ENCODE measurements around the gene GBGT1.
A peak's percentile ranks its signal among the peaks of the same experiment; 100 is the strongest.
"Not testable (repeated sequence)": the region's sequence is repeated elsewhere in the genome, so short reads cannot be mapped to it uniquely, and the experiment has no call there.

The GBGT1 gene

DNA sequence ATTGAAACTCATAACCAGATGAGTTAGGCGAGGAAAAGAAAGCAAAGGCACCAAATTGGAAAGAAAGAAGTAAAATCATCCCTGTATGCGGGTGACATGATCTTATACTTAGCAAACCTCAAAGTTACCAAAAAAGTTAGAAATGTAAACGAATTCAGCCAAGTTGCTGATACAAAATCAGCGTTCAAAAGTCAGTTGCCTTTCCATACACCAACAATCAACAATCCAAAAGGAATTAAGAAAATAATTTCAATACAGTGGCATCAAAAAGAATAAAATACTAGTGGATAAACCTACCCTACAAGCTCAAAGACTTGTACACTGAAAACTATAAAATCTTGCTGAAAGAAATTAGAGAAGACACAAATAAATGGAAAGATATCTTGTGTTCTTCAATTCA lies 30.9 kb upstream of the GBGT1 start:
- DNase-seq, result no peak

DNA sequence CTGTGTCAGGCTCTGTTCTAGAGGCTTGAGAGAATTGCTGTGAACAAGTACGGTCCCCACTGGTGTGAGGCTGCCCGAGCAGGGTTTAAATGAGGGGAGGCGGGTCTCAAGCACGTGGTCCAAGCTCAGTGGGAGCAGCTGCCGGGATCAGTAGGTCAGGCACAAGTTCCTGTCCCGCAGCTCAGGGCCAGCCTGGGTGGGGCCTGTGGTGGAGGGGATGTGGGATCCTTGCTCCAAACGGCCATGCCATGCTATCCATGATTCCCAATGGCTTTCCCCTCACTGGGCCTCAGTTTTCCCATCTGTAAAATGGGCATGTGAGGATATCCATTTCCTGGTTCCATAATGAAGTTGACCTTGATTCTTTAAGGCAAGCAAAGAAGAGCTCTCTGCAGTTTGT lies 28.3 kb upstream of the GBGT1 start:
- DNase-seq, result no peak

DNA sequence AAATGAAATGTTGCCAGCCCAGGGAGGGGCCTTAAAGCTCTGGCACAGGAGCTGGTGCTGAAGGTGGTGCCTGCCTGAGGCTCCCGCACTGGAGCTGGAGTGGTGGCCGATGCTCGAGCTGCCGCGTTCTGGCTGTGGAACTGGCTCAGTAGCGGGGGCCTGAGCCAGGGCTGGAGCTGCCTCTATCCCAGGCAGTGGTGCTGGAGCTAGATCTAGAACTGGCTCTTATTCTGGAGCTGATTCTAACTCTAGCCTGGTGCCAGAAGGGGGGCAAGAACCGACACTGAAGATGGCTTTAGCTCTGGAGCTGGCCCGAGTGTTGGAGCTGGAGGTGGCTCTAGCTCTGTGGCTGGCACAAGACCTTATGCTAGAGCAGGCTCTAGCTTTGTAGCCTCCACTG lies 26.1 kb upstream of the GBGT1 start:
- DNase-seq, result no peak

DNA sequence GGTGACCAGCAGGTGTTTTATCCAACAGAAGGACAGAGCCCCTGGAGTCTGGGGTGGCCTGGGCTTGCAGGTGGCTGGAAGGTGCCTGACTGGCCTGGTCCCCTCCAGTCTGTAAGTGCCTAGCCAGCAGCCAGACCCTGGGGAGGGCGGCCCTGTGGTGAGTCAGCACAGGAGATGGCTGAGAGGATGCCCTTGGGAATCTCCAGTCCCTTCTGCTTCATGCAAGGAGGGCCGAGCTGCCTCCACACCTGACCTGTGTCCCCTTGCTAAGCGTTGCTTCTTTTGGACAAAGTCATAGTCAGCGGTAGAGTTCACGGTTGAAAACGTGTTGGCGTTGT lies 25.1 kb upstream of the GBGT1 start:
- no peak for DNase-seq

DNA sequence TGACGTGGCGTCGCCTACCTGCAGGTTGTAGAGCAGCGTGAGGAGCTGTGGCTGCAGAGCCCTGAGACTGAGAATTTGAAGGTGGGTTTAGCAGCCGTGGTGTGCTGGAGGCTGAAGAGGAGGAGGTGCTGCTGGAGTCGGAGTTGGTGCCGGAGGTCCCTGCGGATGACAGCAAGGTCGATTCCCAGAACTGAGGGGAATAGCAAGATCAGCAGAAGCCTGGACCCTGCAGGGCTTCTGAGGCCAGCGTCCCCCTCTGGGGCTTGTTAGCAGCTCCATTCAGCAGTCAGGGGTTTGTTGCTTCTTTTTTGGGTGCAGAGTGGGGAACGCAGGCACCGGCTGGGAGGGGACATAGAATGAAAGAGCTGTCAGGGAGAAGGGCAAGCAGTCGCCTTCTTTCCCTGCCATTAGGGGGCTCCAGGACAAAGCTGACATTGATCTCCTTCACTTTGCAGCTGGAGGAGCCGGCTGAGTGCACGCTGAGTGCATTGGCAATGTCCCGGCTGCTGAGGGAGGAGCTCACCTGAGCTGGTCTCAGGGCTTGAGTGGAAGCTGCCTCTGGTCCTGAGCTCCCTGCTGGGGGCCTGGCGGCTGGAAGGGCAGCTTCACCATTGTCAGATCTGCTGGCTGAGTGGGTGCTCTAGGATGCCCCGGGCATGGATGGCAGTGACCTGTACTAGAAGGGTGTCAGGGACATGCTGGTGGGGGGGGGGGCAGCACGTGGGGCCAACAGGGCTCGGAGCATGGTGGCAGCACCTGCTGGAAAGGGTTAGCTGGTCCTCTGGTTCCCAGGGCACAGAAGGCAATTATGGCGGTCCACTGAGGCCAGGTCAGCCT lies 24.5 kb upstream of the GBGT1 start:
- no peak for DNase-seq

DNA sequence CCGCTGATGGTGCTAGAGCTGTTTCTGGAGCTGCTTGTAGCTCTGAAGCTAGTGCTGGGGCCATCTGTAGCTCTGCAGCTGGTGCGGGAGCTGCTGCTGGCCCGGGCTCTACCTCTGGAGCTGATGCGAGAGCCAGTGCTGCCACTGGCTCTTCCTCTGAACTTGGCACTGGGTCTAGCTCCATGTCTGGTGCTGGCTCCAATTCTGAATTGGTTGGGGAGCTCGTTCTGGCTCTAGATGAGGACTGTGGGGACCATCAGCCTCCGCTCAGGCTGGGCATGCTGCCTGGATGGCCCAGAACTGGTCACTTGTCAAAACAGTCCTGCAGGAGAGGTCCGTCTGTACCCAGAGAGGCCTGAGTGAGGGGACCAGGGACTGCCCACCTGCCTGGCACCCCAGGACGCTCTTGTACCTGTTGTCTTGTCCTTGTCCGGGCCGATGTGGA lies 23.9 kb upstream of the GBGT1 start:
- no peak for DNase-seq

DNA sequence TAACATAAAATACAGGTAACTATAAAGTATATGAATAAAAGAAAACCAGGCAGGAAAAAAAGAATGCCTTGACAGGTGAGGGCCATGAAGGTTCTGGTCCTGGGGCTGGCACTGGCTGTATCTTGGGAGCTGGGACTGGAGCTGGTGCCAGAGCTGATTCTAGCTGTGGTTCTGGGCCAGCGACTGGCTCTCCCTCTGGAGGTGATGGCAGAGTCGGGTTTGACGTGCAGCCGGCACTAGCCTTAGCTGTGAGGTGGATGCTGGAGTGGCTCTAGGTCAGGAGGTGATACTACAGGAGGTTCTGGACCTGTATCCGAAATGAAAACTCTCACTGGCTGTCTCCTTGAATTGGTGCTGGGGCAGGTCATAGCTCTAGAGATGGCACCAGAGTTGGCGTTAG lies 23.0 kb upstream of the GBGT1 start:
- DNase-seq, result no peak

DNA sequence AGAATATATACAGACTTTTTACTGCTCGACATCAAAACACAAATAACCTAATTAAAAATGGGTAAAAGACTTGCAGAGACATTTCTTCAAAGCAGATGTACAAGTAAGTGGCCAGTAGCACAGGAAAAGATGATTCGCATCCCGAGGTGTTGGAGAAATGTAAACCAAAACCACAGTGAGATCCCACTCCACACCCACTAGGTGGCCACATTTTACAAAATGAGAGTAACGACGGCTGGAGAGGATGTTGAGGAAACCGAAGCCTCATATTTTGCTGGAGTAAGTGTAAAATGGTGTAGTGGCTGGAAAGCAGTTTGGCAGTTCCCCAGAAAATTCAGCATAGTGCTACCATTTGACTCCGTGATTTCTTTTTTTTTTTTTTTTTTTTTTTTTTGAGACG lies 21.3 kb upstream of the GBGT1 start:
- peak; percentile 49 for DNase-seq

DNA sequence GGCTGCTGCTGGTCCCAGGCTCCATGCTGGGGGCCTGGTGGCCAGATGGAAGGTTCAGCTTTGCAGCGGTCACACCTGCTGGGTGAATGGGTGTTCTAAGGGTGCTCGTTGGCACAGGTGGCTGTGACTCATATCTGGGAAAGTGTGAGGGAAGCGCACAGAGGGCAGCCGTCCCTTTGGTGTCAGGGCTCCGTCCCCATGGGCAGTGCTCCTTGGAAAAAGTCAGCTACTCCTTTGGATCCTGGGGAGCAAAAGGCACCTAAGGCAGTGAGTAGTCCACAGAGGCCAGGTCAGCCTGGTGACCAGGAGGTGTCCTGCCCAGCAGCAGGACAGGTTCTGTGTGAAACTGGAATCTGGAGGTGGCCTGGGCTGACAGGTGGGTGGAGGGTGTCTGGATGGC lies 18.4 kb upstream of the GBGT1 start:
- DNase-seq, result no peak

DNA sequence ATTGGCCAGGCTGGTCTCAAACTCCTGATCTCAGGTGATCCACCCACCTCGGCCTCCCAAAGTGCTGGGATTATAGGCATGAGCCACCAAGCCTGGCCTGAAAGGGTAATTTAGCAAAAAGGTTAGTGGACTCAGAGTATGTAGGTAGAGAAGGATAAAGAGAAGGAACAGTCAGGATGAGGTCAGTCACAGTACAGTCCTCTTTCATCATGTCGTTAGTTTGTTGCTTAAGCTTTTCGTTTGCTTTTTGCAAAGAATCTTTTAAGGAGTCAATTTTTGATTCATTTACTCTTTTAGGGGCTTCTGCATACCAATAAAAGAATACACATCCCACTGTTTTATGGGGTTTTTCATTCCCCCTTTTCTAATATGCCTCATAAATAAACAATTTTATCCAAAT lies 17.8 kb upstream of the GBGT1 start:
- no peak for DNase-seq

DNA sequence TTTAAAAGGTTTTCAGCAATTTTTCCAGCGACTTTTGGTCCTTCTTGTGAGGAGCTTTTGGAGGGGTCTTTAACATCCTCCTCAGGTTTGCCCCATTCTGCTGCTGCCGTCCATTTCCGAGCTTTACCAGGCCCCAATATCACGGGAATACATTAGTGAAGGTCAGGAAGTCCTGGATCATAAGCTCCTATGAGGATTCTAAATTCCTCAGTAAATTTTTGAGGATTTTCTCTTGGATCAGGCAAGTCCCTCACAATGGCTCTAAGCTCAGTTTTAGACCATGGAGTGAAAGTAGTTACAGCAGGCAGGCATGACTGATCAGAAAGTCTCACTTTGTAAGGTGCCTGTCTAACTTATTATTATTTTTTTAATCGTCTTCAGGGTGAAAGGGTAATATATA lies 17.2 kb upstream of the GBGT1 start:
- no peak for DNase-seq

DNA sequence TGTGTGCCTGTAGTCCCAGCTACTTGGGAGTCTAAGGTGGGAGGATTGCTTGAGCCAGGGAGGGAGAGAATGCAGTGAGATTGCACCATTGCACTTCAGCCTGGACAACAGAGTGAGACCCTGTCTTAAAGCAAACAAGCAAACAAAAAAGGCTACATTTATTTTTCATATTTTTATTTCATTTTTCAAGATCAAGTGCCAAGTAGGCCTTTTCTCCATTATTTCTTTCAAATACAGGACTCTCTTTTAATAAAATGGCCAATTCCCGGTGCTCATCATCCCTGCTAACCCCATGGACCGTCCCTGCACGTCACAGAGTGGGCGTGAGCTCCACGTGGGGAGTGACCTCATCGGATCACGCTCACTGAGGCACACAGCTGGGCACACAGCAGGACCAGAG lies 9.3 kb upstream of the GBGT1 start:
- no peak for DNase-seq

DNA sequence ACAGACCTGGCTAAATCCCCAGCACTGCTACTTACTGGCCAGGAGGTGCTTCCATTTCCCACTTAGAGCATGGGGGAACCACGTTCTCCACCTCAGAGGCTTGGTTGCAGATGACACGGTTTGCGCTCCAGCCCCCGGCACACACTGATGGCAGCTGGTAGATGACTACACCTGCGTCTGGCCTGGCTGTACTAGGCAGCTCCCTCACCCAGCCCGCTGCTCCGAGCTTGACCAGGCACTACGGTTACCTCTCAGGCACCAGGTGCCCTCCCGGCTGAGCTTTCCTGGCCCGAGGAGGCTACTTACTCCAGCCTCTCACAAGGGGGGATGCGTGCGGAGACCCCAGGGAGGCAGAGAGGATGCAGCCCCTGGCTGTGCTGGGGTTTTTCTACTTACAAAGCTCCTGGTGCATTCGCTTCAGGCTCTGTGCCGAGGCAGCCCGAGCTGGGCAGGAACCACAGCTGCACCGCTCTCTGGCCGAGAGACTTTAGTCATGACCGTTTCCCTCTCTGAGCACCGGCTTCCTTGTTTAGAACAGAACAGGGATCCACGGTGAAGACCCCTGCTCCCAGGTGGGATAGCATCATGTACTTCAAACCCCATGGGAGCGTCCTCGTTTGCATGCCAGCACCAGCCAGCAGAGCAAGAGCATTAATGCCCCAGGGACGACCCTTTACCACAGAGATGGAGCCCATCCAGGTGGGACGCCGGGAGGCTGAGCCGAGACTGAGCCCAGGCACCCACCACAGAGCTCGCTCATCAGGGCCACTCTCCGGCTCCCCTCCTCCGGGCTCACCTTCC lies 7.6 kb upstream of the GBGT1 start:
- no peak for DNase-seq

DNA sequence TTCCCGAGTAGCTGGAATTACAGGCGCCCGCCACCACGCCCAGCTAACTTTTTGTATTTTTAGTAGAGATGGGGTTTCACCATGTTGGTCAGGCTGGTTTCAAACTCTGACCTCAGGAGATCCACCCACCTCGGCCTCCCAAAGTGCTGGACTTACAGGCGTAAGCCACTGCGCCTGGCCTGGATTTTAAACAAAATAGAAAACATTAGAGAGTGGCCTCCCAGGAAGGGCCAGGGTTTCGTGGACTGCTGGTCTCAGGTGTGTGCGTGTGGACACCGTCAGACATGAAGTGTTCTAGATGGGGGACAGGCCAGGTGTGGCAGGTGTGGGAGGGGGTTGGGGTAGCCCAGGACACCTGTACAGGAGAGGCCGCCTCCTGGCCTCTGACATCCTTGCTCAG lies 7.0 kb upstream of the GBGT1 start:
- no peak for DNase-seq

DNA sequence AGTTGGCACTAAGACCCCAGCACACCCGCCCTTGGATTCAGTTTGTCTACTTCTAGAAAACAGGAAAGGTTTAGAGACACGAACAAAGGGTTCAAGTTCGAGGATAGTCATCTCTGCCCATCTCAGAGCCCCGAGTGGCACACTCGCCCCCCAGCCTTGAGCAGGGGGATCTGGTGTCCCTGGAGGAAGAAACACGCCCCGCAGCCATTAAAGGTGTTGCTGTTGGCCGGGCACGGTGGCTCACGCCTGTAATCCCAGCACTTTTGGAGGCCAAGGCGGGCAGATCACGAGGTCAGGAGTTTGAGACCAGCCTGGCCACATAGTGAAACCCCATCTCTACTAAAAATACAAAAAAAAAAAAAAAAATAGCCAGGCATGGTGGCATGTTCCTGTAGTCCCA lies 6.0 kb upstream of the GBGT1 start:
- DNase-seq, result not testable (repeated sequence)

DNA sequence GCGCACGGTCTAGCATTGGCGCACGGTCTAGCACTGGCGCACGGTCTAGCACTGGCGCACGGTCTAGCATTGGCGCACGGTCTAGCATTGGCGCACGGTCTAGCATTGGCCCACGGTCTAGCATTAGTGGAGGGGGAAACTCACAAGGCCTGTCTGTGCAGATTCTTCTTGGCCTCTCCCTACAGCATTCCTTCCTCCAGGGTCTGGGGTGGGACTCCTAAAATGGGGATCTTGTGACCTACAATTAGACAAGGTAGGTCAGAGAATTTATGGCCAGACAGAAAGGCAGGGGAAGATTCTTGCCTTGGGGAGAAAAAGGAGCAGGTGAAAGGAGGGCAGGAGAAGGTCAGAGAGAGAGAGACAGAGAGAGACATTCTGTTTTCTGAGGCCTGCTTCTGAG lies 5.4 kb upstream of the GBGT1 start:
- no peak for DNase-seq

DNA sequence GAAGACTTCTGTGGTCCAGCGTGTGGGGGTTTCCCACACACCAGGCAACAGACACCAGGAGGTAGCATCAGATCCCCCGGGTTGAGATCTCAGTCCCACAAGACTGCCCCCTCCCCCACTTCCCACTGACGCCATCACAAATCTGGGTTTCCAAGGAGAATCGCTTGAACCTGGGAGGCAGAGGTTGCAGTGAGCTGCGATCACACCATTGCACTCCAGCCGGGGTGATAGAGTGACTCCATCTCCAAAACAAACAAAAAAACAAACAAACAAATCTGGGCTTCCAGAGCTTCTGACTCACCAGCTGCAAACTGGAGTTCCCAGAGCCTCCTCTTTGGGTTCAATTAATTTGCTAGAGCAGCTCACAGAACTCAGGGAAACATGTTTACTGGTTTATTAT lies 4.7 kb upstream of the GBGT1 start:
- no peak for DNase-seq

DNA sequence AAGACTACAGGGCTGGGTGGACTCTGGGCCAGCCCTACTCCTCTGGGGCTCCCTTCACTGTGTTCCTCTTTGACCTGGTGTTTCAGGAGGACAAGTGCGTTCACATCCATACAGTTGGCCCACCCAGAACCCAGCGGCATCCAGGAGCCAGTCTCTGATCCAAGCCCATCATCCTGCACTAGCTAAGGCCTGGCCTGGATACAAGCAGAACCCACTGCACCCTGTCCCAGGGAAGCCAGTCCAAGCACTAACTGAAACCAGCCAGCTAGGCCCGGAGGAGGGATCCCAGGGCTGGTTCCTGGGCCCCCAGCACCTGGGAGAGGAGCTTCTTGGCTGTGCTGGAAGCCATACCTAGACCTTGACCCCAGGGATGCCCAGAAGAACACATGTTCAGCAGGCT lies 4.1 kb upstream of the GBGT1 start:
- no peak for DNase-seq

DNA sequence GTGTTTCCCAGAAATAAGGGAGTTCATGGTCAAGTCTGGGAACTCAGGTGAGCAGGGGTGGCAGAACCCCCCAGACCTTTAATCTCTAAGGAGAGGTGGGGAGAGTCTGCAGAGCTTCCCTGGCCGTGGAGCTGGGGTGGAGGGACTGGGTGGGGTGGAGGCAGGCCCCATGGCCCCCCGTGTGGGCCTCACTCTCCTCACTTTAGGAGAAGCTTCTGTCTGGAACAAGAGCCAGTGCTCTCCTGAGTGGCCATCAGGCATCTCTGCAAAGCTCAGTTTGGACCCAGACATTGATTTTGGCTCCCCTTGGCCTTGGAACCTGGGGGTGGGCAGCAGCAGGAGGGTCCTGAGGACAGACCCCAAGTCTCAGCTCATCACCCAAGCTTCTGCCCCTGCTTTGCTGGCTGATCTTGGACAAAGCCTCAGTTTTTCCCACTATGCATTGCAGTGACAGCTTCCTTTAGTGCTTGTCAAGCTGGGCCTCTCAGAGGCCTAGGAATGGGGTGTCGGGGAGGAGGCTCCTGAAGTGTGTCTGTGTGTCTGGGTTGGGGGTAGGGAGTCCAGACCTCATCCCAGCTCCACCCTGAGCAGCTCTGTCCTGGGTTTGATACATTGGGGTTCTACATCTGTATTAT lies 3.5 kb upstream of the GBGT1 start:
- no peak for DNase-seq

DNA sequence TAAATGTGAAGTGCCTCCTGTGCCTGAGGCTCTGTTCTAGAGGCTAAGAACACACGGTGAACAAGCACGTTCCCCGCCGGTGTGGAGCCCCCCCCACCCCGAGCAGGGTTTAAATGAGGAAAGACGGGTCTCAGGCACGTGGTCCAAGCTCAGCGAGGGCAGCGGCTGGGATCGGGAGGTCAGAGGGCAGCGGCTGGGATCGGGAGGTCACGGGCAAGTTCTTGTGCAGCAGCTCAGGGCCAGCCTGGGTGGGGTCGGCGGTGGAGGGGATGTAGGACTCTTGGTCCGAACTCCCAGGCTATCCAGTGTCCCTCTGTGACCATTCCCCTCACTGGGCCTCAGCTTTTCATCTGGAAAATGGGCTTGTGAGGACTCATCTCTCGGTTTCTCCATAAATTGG lies 2.7 kb upstream of the GBGT1 start:
- no peak for DNase-seq

DNA sequence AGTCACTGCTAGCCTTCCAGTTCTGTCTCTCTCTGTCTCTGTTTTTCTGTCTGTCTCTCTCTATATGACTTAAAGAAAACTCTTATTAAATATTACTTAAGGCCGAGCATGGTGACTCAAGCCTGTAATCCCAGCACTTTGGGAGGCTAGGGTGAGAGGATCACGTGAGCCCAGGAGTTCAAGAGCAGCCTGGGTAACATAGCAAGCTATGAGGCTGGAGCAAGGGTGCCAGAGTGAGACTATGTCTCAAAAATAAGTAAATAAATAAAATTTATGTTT lies 1.7 kb upstream of the GBGT1 start:
- DNase-seq, result no peak

DNA sequence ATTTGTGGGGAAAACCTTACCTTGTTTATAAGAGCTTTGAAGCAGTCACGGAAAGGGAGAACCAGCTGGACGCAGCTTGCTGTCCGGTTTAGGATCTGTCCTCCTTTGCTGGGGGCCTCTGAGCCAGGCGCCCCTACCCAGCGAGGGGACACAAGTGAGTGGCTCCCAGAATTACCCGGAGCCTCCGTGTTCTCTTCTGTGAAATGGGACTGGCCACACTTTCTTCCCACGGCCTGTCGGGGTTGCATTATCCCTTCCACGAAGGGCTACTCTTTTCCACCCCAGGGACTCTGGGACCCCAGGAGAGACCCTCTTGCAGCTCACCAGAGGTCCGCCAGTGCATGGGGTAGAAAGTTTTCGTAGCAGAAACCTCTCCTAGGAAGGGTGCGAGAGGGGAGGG lies 477 bp upstream of the GBGT1 start:
- DNase-seq, result no peak

DNA sequence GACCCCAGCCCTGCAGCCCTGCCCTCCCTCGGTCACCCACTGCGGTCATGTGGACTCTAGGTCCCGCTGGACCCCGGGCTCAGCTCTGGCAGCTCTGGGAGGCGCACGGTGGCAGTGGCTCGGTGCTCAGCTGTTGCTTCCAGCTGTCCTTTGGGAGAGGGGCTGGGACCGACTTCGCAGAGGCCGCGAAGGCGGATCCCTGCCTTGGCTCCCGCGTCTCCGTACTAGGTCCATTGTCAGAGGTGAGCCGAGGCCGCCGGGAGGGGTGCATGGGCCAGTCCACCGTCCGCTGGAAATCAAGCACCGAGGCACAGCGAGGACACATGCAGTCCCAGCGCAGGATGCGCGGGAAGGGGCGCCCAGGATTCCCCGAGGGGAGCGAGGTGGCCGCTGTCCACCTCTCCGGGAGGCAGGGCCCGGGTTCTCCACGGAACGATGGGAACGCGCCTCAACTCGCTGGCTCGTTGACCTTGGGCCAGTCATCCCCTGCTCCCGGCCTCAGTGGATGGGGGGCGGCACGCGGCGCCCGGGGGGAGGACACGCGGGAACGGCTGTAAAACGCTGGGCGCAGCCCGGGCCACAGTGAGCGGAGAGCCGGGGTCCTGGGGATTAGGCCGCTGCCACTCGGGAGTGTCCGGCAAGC lies 732 bp downstream of the GBGT1 start:
- no peak for DNase-seq

DNA sequence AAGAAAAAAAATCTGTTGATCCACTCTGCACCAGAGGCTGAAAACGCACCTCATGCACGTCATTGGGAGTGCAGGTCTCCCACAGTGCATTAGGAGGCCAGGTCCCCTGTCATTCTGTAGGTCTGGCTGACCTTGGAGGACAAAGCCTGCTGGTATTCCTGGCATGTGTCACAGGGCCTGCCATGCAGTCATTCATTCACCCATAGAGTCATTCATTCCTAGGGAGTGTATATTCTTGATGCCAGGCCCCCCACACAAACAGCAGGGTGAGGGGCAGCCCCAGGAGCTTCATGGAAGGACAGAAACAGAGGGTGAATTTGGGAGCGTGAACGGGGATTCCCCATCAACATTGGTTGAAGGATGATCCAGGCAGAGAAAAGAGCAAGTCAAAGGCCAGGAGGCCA lies 2.2 kb downstream of the GBGT1 start:
- DNase-seq, result no peak
